ENCODE measurements around the gene HTR3D.
"Not testable (repeated sequence)": the region's sequence is repeated elsewhere in the genome, so short reads cannot be mapped to it uniquely, and the experiment has no call there.

The HTR3D gene

DNA sequence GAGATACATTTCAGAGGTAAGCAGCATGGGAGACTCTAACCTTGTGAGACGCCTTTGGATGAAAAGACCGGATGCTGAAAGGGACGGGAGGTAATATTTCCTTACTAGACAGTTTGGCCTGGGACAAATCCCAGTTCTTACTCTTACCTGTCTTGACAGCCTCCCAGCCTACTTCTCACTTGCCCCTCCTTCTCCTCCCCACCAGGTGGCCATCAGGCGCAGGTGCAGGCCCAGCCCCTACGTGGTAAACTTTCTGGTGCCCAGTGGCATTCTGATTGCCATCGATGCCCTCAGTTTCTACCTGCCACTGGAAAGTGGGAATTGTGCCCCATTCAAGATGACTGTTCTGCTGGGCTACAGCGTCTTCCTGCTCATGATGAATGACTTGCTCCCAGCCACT, 6.3 kb downstream of the HTR3D start:
- Histone ChIP-seq H3K9ac (no peak overlapping the region), H3K27me3 (no peaks in the 10 kb centered on the region), H3K27ac (no peak overlapping the region), H3K4me2 (no peak overlapping the region), H4K20me1 (no peaks in the 10 kb centered on the region), H3K4me3 (no peak overlapping the region), H3K36me3 (no peaks in the 10 kb centered on the region), H3K9me3 (no peaks in the 10 kb centered on the region), H3K4me1 (no peaks in the 10 kb centered on the region)
- no peak for TF ChIP-seq Cebpa-rat (IDR thresholded peaks at IDR 0.05)

DNA sequence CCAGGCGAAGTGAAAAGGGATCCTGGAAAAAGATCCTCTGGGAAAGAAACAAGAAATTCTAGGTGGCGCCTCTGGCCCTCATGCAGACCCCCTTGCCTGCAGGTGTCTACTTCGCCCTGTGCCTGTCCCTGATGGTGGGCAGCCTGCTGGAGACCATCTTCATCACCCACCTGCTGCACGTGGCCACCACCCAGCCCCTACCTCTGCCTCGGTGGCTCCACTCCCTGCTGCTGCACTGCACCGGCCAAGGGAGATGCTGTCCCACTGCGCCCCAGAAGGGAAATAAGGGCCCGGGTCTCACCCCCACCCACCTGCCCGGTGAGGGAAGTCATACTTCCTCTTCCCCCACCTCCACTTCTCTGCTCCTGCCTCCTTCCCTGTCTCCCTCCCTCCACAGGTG, 6.8 kb downstream of the HTR3D start:
- H3K9me3 ChIP-seq, result not testable (repeated sequence)

DNA sequence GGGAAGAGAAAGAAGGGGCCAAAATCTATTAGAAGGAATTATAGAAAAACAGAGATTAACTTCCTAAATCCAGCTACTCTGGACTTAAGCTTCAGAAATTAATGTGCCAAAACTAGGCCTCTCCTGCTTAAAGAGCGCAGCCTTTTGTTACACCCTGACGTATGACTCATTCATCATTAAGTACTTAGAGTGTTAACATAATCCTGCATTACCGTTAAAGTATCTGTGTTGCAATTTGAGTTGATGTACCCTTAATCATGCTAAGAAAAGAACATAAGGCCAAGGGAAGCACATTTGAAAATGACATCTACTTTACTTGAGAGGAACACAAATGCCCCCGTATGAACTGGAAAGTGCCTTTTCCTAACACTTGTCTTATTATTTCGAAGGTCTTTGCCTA, 7.9 kb downstream of the HTR3D start:
- Histone ChIP-seq H3K9me3 (no peaks in the 10 kb centered on the region), H3K4me1 (no peaks in the 10 kb centered on the region), H3K36me3 (no peaks in the 10 kb centered on the region), H3K4me3 (no peak overlapping the region), H3K9ac (no peak overlapping the region), H3K27me3 (no peaks in the 10 kb centered on the region), H3K4me2 (no peak overlapping the region), H4K20me1 (no peaks in the 10 kb centered on the region), H3K27ac (no peak overlapping the region)
- TF ChIP-seq Cebpa-rat (IDR thresholded peaks at IDR 0.05), result no peak

More for the DNA sequence above, 6.8 kb downstream of the HTR3D start:
- not testable (repeated sequence) for H3K4me3 ChIP-seq, H3K27me3 ChIP-seq, H3K9ac ChIP-seq, H3K27ac ChIP-seq, H3K4me1 ChIP-seq, H4K20me1 ChIP-seq, H3K4me2 ChIP-seq, H3K36me3 ChIP-seq

DNA sequence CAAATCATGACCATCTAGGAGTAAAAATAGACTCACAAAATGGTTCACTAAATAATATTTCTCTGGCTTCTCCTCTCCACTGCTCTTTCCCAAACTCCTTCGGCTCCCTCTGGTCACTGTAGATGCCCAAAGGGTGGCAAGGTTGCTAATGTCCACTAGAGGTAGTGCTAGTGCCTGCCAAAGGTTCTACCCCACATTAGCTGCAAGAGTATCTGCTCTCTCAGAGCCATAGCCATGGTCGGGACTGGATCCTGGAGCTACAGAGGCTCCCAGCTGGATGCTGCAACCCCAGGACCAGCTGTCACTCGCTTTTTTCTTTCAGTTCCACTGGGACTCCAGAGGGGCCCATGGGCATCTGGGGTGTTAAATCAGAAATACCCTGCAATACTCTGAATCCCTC, 8.5 kb downstream of the HTR3D start:
- no peak overlapping the region for H3K27ac ChIP-seq
- H3K36me3 ChIP-seq, result no peaks in the 10 kb centered on the region
- H3K27me3 ChIP-seq, result no peaks in the 10 kb centered on the region
- H3K9me3 ChIP-seq, result no peaks in the 10 kb centered on the region
- no peaks in the 10 kb centered on the region for H4K20me1 ChIP-seq
- no peak overlapping the region for H3K4me3 ChIP-seq
- no peak overlapping the region for H3K9ac ChIP-seq
- TF ChIP-seq Cebpa-rat (IDR thresholded peaks at IDR 0.05), result no peak
- H3K4me1 ChIP-seq, result no peaks in the 10 kb centered on the region
- H3K4me2 ChIP-seq, result no peak overlapping the region

DNA sequence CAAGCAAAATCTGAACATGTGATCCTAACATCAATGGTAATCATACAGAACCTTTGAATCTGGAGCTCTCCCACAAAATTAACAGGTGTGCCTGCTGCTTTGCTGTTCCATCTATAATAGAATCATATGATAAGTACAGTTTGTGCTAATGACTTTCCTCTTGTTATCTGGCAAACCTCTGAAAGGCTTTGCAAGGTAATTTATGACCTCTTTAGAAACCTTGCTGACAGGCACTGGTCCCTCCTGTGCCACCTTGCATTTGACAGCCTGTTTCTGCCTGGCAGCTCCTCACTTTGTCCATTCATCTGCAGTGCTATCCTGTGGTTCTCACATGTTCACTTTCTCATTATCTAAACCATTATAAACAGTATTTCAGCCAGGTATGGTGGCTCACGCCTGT, 11.1 kb downstream of the HTR3D start:
- no peak for TF ChIP-seq Cebpa-rat (IDR thresholded peaks at IDR 0.05)
- no peaks in the 10 kb centered on the region for H3K27me3 ChIP-seq
- no peak overlapping the region for H3K27ac ChIP-seq
- no peak overlapping the region for H3K9ac ChIP-seq
- H3K9me3 ChIP-seq, result no peaks in the 10 kb centered on the region
- H3K4me3 ChIP-seq, result no peak overlapping the region
- H3K4me1 ChIP-seq, result no peaks in the 10 kb centered on the region
- no peak overlapping the region for H3K4me2 ChIP-seq
- H3K36me3 ChIP-seq, result no peaks in the 10 kb centered on the region
- H4K20me1 ChIP-seq, result no peaks in the 10 kb centered on the region

DNA sequence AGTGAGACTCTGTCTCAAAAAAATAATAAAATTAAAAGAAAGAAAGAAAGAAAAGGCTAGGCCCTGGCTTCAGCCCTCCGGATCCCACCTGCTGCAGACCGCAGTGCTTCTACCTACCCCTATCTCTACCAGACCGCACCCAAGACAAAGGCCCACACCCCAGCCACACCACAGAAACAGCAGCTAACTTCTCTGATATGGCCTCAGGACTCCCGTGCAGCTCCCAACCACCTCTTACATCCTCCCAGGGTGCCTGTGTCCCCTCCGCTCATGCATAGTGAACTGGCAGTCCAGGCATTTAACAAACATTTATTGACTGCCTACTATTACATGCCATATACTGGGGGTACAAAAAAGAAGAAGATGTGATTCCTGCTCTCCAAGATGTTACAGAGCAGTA, 14.5 kb downstream of the HTR3D start:
- H3K4me2 ChIP-seq, result no peak overlapping the region
- no peak overlapping the region for H3K4me3 ChIP-seq
- H3K27ac ChIP-seq, result no peak overlapping the region
- H3K9ac ChIP-seq, result no peak overlapping the region
- H3K9me3 ChIP-seq, result no peaks in the 10 kb centered on the region
- H4K20me1 ChIP-seq, result no peaks in the 10 kb centered on the region
- no peak for TF ChIP-seq Cebpa-rat (IDR thresholded peaks at IDR 0.05)
- peaks cover 6% of the 10 kb centered on the region; the same call in 1 of the 2 replicates for H3K4me1 ChIP-seq
- no peaks in the 10 kb centered on the region for H3K36me3 ChIP-seq
- H3K27me3 ChIP-seq, result no peaks in the 10 kb centered on the region

DNA sequence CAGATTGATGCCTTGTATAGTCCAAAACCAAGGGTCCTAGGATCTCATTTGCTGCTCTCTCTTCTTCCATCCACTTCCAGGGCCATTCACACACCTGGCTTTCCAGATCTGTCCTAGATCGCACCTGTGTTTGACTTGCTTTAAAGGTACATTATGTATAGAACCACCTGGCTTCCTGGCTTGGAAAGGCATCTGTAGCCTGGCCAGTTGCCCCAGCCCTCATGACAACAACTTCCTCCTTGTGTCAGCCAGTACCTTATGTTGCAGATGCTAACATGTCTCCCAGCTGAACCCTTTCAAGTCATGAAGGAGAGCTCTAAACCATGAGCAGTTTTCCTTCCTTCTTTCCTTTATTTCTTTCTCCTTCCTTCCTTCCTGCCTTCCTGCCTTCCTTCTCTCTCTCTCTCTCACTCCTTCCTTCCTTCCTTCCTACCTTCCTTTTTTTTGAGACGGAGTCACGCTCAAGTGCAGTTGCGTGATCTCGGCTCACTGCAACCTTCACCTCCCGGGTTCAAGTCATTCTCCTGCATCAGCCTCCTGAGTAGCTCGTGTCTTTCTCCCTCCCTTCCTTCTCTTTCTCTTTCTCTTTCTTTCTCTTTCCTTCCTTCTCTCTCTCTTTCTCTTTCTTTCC, 18.8 kb downstream of the HTR3D start:
- Histone ChIP-seq H3K27me3 (no peaks in the 10 kb centered on the region), H3K4me1 (peaks cover 6% of the 10 kb centered on the region; the same call in 1 of the 2 replicates), H4K20me1 (no peaks in the 10 kb centered on the region), H3K4me2 (peak overlapping the region; percentile 10; the same call in 1 of the 2 replicates), H3K9me3 (no peaks in the 10 kb centered on the region), H3K9ac (no peak overlapping the region), H3K4me3 (no peak overlapping the region), H3K36me3 (no peaks in the 10 kb centered on the region), H3K27ac (no peak overlapping the region)
- TF ChIP-seq Cebpa-rat (IDR thresholded peaks at IDR 0.05), result no peak

DNA sequence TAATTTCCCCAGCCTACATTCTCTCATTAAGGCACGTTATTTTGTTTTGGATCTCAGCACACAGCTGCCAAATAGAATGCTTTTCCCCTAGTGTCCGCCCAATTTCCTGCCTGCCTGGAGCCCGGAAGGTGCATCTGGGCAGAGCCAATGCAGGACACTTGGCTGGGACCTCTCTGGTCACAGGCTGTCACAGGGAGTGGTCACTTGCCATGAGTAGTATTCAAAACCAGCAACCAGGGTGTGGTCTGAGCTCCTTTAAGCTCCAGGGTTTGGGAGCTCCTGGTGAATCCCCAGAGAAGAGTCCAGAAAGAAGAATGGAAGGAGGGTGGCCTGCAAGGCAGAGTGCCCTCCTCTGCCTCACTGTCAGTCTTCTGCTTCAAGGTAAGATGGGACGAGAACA, 21.2 kb downstream of the HTR3D start, which contains the start of gene HTR3C:
Gene HTR3C (plus strand): TSS at position 281 of the 400 bp plus-strand sequence. CDS start 34 bp downstream, at position 315.
- Histone ChIP-seq H3K9ac (no peak within 1 kb of the TSS), H3K4me1 (peaks cover 6% of the 10 kb centered on the region; the same call in 1 of the 2 replicates), H3K27me3 (no peaks in the 10 kb centered on the region), H3K9me3 (no peaks in the 10 kb centered on the region), H3K4me3 (no peak within 1 kb of the TSS), H4K20me1 (no peaks in the 10 kb centered on the region), H3K36me3 (no peaks in the 10 kb centered on the region), H3K27ac (no peak within 1 kb of the TSS), H3K4me2 (no peak within 1 kb of the TSS)
- no peak for TF ChIP-seq Cebpa-rat (IDR thresholded peaks at IDR 0.05)

DNA sequence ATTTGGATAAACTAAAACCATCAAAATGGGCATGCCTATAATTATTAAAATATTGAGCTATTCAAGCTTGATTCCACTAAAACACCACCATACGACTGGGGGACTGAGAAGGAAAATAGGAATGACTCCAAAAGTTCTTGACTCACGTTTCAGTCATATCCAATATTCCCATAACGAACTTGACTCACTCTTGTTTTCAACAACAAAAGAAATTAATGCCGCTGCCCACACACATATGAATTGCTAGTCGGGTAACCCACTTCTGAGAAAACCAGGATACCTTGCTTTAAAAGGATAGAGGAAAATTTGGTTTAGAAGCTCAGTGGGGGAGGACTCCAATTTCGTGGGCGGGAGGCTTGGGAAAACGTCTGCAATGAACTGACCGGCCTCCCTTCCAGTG, 26.5 kb downstream of the HTR3D start:
- Histone ChIP-seq H3K4me1 (no peaks in the 10 kb centered on the region), H3K36me3 (no peaks in the 10 kb centered on the region), H3K27ac (no peak overlapping the region), H4K20me1 (no peaks in the 10 kb centered on the region), H3K9ac (no peak overlapping the region), H3K4me3 (no peak overlapping the region), H3K4me2 (no peak overlapping the region), H3K9me3 (no peaks in the 10 kb centered on the region), H3K27me3 (no peaks in the 10 kb centered on the region)
- no peak for TF ChIP-seq Cebpa-rat (IDR thresholded peaks at IDR 0.05)

DNA sequence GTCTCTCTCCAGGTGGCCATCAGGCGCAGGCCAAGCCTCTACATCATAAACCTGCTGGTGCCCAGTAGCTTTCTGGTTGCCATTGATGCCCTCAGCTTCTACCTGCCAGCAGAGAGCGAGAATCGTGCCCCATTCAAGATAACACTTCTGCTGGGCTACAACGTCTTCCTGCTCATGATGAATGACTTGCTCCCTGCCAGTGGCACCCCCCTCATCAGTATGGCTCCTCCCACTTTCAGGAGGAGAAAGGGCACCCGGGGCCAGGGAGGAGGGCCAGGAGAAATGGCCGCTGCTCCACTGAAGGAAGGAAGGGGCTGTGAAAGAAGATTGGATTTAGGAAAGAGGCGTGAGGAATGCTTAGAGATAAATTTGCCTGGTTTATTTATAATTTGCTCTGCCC, 27.9 kb downstream of the HTR3D start:
- no peak for TF ChIP-seq Cebpa-rat (IDR thresholded peaks at IDR 0.05)
- H3K4me1 ChIP-seq, result no peaks in the 10 kb centered on the region

DNA sequence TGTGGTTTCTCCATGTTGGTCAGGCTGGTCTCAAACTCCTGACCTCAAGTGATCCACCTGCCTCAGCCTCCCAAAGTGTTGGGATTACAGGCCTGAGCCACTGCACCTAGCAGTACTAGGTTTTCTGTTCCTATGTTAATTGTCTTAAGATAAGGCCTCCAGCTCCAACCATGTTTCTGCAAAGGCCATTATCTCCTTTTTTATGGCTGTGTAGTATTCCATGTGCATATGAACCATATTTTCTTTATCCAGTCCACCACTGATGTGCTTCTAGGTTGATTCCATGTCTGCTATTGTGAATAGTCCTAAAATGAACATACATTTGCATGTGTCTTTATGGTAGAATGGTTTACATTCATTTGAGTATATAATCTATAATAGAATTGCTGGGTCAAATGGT, 31.1 kb downstream of the HTR3D start:
- H3K4me2 ChIP-seq, result no peak overlapping the region
- no peak overlapping the region for H3K4me3 ChIP-seq
- no peaks in the 10 kb centered on the region for H3K36me3 ChIP-seq
- TF ChIP-seq Cebpa-rat (IDR thresholded peaks at IDR 0.05), result no peak
- no peaks in the 10 kb centered on the region for H3K4me1 ChIP-seq
- H3K27me3 ChIP-seq, result no peaks in the 10 kb centered on the region
- no peak overlapping the region for H3K9ac ChIP-seq
- no peaks in the 10 kb centered on the region for H3K9me3 ChIP-seq
- no peak overlapping the region for H3K27ac ChIP-seq
- no peaks in the 10 kb centered on the region for H4K20me1 ChIP-seq

More for the DNA sequence above, 27.9 kb downstream of the HTR3D start:
- H4K20me1 ChIP-seq, result no peaks in the 10 kb centered on the region
- no peak overlapping the region for H3K4me2 ChIP-seq
- no peak overlapping the region for H3K27ac ChIP-seq
- no peak overlapping the region for H3K9ac ChIP-seq
- no peaks in the 10 kb centered on the region for H3K9me3 ChIP-seq
- H3K36me3 ChIP-seq, result no peaks in the 10 kb centered on the region
- no peak overlapping the region for H3K4me3 ChIP-seq
- no peaks in the 10 kb centered on the region for H3K27me3 ChIP-seq
